Liver (tissue), 9 donors: Measurements from ENCODE around the gene CLCNKB. TPM values are rescaled to one million over a fixed set of nuclear protein-coding genes. Genes with fewer than 3 reads are reported as not detected.

Experiments
- DNase-seq: peaks from one replicate; pipeline ENCODE4 v3.0.0-alpha.2; 2017; ENCODE audit warnings: low spot score
- H3K27ac ChIP-seq, 2 donors: one replicate each; pipeline ENCODE4 v1.7.0; 2013; ENCODE audit warnings: inconsistent platforms in 2 of 2, low read length in 2 of 2, control low read depth in 1 of 2, low read depth in 1 of 2, mild to moderate bottlenecking in 1 of 2
- H3K27me3 ChIP-seq, 4 donors: one replicate each; pipeline versions ENCODE4 v1.6.1 to v1.7.0; 2013; ENCODE audit warnings: low read length in 3 of 4, inconsistent platforms in 1 of 4, mild to moderate bottlenecking in 1 of 4, moderate library complexity in 1 of 4; ENCODE audit not compliant: control insufficient read depth in 4 of 4, insufficient read depth in 4 of 4
- H3K36me3 ChIP-seq, 4 donors: one replicate each; pipeline versions ENCODE4 v1.6.1 to v1.7.0; 2013; ENCODE audit warnings: low read length in 3 of 4, mild to moderate bottlenecking in 3 of 4, low read depth in 1 of 4, moderate library complexity in 1 of 4; ENCODE audit not compliant: control insufficient read depth in 4 of 4, insufficient read depth in 3 of 4
- H3K4me1 ChIP-seq, 4 donors: one replicate each; pipeline versions ENCODE4 v1.6.1 to v1.7.0; 2013; ENCODE audit warnings: low read length in 3 of 4, mild to moderate bottlenecking in 3 of 4, moderate library complexity in 1 of 4; ENCODE audit not compliant: control insufficient read depth in 4 of 4, insufficient read depth in 4 of 4
- H3K4me3 ChIP-seq, 3 donors: one replicate each; pipeline versions ENCODE4 v1.6.1 to v1.7.0; 2013; ENCODE audit warnings: low read length in 3 of 3, control low read depth in 1 of 3, low read depth in 1 of 3, mild to moderate bottlenecking in 1 of 3
- H3K9ac ChIP-seq, 2 donors: one replicate each; pipeline ENCODE4 v1.7.0; 2013; ENCODE audit warnings: low read length in 2 of 2, mild to moderate bottlenecking in 2 of 2, moderate library complexity in 2 of 2, control low read depth in 1 of 2, low read depth in 1 of 2
- H3K9me3 ChIP-seq, 4 donors: one replicate each; pipeline versions ENCODE4 v1.6.1 to v1.7.0; 2013; ENCODE audit warnings: low read length in 3 of 4; ENCODE audit not compliant: control insufficient read depth in 4 of 4
- EGR1 ChIP-seq, 2 donors: IDR thresholded peaks; 2 replicates each; pipeline ENCODE4 v1.6.1; 2016 to 2018; ENCODE audit warnings: antibody characterized with exemption in 2 of 2, low read depth in 2 of 2
- FOXA1 ChIP-seq: IDR thresholded peaks from 2 replicates; pipeline ENCODE4 v1.6.1; 2016; ENCODE audit warnings: antibody characterized with exemption
- FOXA2 ChIP-seq: IDR thresholded peaks from 2 replicates; pipeline ENCODE4 v1.6.1; 2016; ENCODE audit warnings: antibody characterized with exemption
- GABPA ChIP-seq, 2 donors: IDR thresholded peaks in 1 of 2; conservative IDR thresholded peaks in 1 of 2; 2 replicates each; pipeline ENCODE4 v1.6.1; 2016; ENCODE audit warnings: antibody characterized with exemption in 2 of 2, mild to moderate bottlenecking in 1 of 2, moderate library complexity in 1 of 2
- HNF4A ChIP-seq, 2 donors: conservative IDR thresholded peaks; 2 replicates each; pipeline ENCODE4 v1.6.1; 2016; ENCODE audit warnings: antibody characterized with exemption in 2 of 2, mild to moderate bottlenecking in 2 of 2
- HNF4G ChIP-seq: IDR thresholded peaks from 2 replicates; pipeline ENCODE4 v1.6.1; 2016; ENCODE audit warnings: antibody characterized with exemption
- JUND ChIP-seq, 2 donors: IDR thresholded peaks; 2 replicates each; pipeline ENCODE4 v1.6.1; 2016; ENCODE audit warnings: antibody characterized with exemption in 2 of 2
- NR2F2 ChIP-seq: IDR thresholded peaks from 2 replicates; pipeline ENCODE4 v1.6.1; 2016; ENCODE audit warnings: antibody characterized with exemption
- RAD21 ChIP-seq, 2 donors: IDR thresholded peaks; 2 replicates each; pipeline ENCODE4 v1.6.1; 2016; ENCODE audit warnings: antibody characterized with exemption in 2 of 2, mild to moderate bottlenecking in 2 of 2
- RXRA ChIP-seq, 2 donors: IDR thresholded peaks; 2 replicates each; pipeline ENCODE4 v1.6.1; 2017 to 2018; ENCODE audit warnings: antibody characterized with exemption in 2 of 2, mild to moderate bottlenecking in 1 of 2
- SP1 ChIP-seq: IDR thresholded peaks from 2 replicates; pipeline ENCODE4 v1.6.1; 2018; ENCODE audit warnings: antibody characterized with exemption, mild to moderate bottlenecking
- TAF1 ChIP-seq: conservative IDR thresholded peaks from 2 replicates; pipeline ENCODE4 v1.6.1; 2016; ENCODE audit warnings: antibody characterized with exemption, mild to moderate bottlenecking
- YY1 ChIP-seq: IDR thresholded peaks from 2 replicates; pipeline ENCODE4 v1.6.1; 2016; ENCODE audit warnings: antibody characterized with exemption, mild to moderate bottlenecking
- WGBS: extraction: QIAGEN DNeasy Blood & Tissue Kit; methylation state at CpG from one replicate; pipeline ENCODE4 v1.1.7; 2013; 5-methylcytosine and 5-hydroxymethylcytosine counted together
- polyA plus RNA-seq, 2 donors: library from polyadenylated mRNA; stranded (reverse) in 1 of 2; unstranded in 1 of 2; fragments of 200-250 nt in 1 of 2; fragments of >200 nt in 1 of 2; fragmentation: Nextera tagmentation in 1 of 2; extraction: Ambion mirVana in 1 of 2; gene quantifications; one replicate each; pipeline versions ENCODE4 v1.2.1 to v1.2.3, GENCODE V29; 2013 to 2015
- total RNA-seq, 2 donors: library from RNA; depleted of rRNA; stranded (reverse); fragments of >200 nt; gene quantifications; one replicate each; pipeline ENCODE4 v1.2.3, GENCODE V29; 2014
- TF ChIP-seq, protein P1 (sequence below): IDR thresholded peaks from 2 replicates; pipeline ENCODE4 v1.6.1; 2016; ENCODE audit warnings: antibody characterized with exemption, mild to moderate bottlenecking
- TF ChIP-seq, protein P2 (sequence below): IDR thresholded peaks from 2 replicates; pipeline ENCODE4 v1.6.1; 2016; ENCODE audit warnings: antibody characterized with exemption
- TF ChIP-seq, protein P3 (sequence below): fragments of 150-350 bp; IDR thresholded peaks from 2 replicates; pipeline ENCODE4 v1.5.1; 2017; ENCODE audit warnings: improper control_type of control experiment, low read depth, low read length; ENCODE audit not compliant: missing input control
- TF ChIP-seq, protein P4 (sequence below): IDR thresholded peaks from 2 replicates; pipeline ENCODE4 v1.6.1; 2016; ENCODE audit warnings: antibody characterized with exemption
- TF ChIP-seq, protein P5 (sequence below): IDR thresholded peaks from 2 replicates; pipeline ENCODE4 v1.6.1; 2016; ENCODE audit warnings: antibody characterized with exemption
- donor health status: healthy.
- donor health status: healthy.
- donor health status: healthy.
- donor health status: healthy.
- donor health status: healthy.

CLCNKB gene
- total and polyA plus RNA-seq, 4 donors = not detected

DNA sequence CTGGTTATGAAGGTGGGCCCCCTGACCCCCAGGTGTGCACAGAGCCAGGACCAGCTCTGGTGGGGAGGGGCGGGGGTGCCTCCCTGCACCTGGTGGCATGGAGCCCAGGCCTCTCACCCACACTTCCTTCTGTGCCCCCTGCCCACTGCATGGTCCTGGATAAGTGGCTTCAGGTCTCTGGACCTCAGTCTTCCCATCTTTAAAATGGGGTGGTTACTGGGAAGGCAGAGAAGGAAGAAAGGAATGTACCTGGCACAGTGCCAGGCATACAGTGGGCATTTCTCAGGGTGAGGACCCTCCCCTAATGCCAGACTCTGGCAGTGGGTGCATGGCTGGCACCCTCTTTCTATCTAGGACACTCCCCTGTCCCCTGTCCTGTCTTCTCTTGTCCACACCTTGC lies 14.3 kb upstream of the CLCNKB start:
- no peak for DNase-seq
- Histone ChIP-seq H3K36me3 (no peaks in the 10 kb centered on the region), H3K9ac (no peak overlapping the region), H3K4me1 (peaks cover 0 to 4% (median 0%) of the 10 kb centered on the region in 4 donors), H3K27me3 (peaks cover 0 to 2% (median 0%) of the 10 kb centered on the region in 4 donors), H3K4me3 (no peak overlapping the region), H3K27ac (no peak overlapping the region), H3K9me3 (no peaks in the 10 kb centered on the region)
- WGBS = 97% methylated on average over 1 of the region's 1 CpG
- no peak for TF ChIP-seq GABPA (IDR thresholded peaks at IDR 0.05 in 1 of 2, conservative IDR thresholded peaks at IDR 0.05 in 1 of 2)
- TF ChIP-seq FOXA2 = no peak

DNA sequence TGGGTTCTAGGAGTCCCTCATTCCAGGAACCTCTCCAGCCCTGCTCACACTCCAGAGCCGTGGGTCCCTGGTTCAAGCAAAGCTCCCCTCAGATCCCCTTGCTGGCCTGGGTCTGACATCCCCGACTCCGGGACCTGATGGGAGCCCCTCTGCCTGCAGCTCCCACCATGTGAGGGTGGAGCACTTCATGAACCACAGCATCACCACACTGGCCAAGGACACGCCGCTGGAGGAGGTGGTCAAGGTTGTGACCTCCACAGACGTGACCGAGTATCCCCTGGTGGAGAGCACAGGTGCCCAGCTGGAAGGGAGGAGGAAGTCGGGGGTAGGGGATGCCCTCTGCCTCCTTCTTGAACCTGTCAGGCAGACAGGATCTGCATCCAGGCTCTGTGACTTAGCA lies 12.0 kb upstream of the CLCNKB start:
- peaks cover 0 to 2% (median 0%) of the 10 kb centered on the region in 4 donors for H3K27me3 ChIP-seq
- no peak for DNase-seq
- WGBS = 89% methylated on average over 8 of the region's 8 CpGs
- H3K9ac ChIP-seq = no peak overlapping the region
- no peak overlapping the region for H3K27ac ChIP-seq
- H3K4me1 ChIP-seq = no peaks in the 10 kb centered on the region
- H3K36me3 ChIP-seq = no peaks in the 10 kb centered on the region
- no peak overlapping the region for H3K4me3 ChIP-seq
- TF ChIP-seq FOXA2 (no peak), SP1 (no peak), HNF4G (no peak), GABPA (IDR thresholded peaks at IDR 0.05 in 1 of 2, conservative IDR thresholded peaks at IDR 0.05 in 1 of 2) (no peak), NR2F2 (no peak), YY1 (no peak), FOXA1 (no peak), RXRA (IDR thresholded peaks at IDR 0.05) (no peak), EGR1 (IDR thresholded peaks at IDR 0.05; ENCODE audit: low read depth in 2 of 2) (no peak), JUND (IDR thresholded peaks at IDR 0.05) (no peak), HNF4A (conservative IDR thresholded peaks at IDR 0.05) (no peak), TAF1 (no peak), RAD21 (IDR thresholded peaks at IDR 0.05) (no peak)
- TF ChIP-seq, protein P1, sequence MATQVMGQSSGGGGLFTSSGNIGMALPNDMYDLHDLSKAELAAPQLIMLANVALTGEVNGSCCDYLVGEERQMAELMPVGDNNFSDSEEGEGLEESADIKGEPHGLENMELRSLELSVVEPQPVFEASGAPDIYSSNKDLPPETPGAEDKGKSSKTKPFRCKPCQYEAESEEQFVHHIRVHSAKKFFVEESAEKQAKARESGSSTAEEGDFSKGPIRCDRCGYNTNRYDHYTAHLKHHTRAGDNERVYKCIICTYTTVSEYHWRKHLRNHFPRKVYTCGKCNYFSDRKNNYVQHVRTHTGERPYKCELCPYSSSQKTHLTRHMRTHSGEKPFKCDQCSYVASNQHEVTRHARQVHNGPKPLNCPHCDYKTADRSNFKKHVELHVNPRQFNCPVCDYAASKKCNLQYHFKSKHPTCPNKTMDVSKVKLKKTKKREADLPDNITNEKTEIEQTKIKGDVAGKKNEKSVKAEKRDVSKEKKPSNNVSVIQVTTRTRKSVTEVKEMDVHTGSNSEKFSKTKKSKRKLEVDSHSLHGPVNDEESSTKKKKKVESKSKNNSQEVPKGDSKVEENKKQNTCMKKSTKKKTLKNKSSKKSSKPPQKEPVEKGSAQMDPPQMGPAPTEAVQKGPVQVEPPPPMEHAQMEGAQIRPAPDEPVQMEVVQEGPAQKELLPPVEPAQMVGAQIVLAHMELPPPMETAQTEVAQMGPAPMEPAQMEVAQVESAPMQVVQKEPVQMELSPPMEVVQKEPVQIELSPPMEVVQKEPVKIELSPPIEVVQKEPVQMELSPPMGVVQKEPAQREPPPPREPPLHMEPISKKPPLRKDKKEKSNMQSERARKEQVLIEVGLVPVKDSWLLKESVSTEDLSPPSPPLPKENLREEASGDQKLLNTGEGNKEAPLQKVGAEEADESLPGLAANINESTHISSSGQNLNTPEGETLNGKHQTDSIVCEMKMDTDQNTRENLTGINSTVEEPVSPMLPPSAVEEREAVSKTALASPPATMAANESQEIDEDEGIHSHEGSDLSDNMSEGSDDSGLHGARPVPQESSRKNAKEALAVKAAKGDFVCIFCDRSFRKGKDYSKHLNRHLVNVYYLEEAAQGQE = no peak
- TF ChIP-seq, protein P2, sequence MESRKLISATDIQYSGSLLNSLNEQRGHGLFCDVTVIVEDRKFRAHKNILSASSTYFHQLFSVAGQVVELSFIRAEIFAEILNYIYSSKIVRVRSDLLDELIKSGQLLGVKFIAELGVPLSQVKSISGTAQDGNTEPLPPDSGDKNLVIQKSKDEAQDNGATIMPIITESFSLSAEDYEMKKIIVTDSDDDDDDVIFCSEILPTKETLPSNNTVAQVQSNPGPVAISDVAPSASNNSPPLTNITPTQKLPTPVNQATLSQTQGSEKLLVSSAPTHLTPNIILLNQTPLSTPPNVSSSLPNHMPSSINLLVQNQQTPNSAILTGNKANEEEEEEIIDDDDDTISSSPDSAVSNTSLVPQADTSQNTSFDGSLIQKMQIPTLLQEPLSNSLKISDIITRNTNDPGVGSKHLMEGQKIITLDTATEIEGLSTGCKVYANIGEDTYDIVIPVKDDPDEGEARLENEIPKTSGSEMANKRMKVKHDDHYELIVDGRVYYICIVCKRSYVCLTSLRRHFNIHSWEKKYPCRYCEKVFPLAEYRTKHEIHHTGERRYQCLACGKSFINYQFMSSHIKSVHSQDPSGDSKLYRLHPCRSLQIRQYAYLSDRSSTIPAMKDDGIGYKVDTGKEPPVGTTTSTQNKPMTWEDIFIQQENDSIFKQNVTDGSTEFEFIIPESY = no peak
- TF ChIP-seq, protein P3, sequence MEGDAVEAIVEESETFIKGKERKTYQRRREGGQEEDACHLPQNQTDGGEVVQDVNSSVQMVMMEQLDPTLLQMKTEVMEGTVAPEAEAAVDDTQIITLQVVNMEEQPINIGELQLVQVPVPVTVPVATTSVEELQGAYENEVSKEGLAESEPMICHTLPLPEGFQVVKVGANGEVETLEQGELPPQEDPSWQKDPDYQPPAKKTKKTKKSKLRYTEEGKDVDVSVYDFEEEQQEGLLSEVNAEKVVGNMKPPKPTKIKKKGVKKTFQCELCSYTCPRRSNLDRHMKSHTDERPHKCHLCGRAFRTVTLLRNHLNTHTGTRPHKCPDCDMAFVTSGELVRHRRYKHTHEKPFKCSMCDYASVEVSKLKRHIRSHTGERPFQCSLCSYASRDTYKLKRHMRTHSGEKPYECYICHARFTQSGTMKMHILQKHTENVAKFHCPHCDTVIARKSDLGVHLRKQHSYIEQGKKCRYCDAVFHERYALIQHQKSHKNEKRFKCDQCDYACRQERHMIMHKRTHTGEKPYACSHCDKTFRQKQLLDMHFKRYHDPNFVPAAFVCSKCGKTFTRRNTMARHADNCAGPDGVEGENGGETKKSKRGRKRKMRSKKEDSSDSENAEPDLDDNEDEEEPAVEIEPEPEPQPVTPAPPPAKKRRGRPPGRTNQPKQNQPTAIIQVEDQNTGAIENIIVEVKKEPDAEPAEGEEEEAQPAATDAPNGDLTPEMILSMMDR = no peak
- TF ChIP-seq, protein P4, sequence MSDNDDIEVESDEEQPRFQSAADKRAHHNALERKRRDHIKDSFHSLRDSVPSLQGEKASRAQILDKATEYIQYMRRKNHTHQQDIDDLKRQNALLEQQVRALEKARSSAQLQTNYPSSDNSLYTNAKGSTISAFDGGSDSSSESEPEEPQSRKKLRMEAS = no peak
- TF ChIP-seq, protein P5, sequence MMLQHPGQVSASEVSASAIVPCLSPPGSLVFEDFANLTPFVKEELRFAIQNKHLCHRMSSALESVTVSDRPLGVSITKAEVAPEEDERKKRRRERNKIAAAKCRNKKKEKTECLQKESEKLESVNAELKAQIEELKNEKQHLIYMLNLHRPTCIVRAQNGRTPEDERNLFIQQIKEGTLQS = no peak
- H3K9me3 ChIP-seq = no peaks in the 10 kb centered on the region
